Ishikawa (cell line): ENCODE measurements around the gene HEYL.

Experiments used
- MAX ChIP-seq: IDR thresholded peaks from 2 replicates; pipeline ENCODE4 v1.6.1; 2012
- RAD21 ChIP-seq: IDR thresholded peaks from 2 replicates; pipeline ENCODE4 v1.6.1; 2012; ENCODE audit warnings: low read depth
- ZBTB7A ChIP-seq: IDR thresholded peaks from 2 replicates; pipeline ENCODE4 v1.6.1; 2012; ENCODE audit warnings: low read depth

DNA sequence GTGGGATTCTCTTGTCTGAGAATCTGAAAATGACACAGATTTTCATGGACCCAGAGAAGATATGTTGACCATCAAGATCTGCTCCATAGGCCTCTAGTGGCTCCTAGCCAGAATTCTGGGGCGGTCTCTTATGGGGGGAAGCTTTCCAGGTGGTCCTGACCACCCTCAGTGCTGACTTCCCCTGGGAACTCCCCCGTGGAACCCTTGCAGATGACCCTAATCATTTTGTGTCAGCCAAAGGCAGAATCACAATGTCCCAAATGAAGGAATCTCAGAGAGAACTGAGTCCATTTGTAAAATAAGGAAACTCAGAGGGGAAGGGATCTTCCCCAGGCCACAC lies 3.6 kb downstream of the HEYL start:
- no peak for TF ChIP-seq MAX
- TF ChIP-seq RAD21 = no peak
- TF ChIP-seq ZBTB7A = no peak
